Right forelimb (tissue), 1 donor: ENCODE data around the gene ZNF92.
"Not testable (repeated sequence)": the region's sequence is repeated elsewhere in the genome, so short reads cannot be mapped to it uniquely, and the experiment has no call there.

ENCODE experiments used
- DNase-seq: peaks from one replicate; pipeline ENCODE4 v3.0.0-alpha.2; 2018

The ZNF92 gene

GRCh38 chr7:65373608-65374351 is at the start of gene ZNF92:
ZNF92 (plus strand) TSS chr7:65373855; CDS start chr7:65373998, 143 bp downstream.
- DNase-seq, result peak; percentile 95

GRCh38 chr7:65325793-65326432 is 47.7 kb upstream of the ZNF92 start:
- DNase-seq, result no peak

- no peak for DNase-seq
These were observed 35.3 kb upstream of the ZNF92 start for GRCh38 chr7:65338346-65338745.

- DNase-seq, result no peak
These were observed 34.4 kb upstream of the ZNF92 start for GRCh38 chr7:65339257-65339656.

- DNase-seq, result no peak
These were observed 30.7 kb upstream of the ZNF92 start for GRCh38 chr7:65342723-65343629.

- DNase-seq, result not testable (repeated sequence)
These were observed 29.1 kb upstream of the ZNF92 start for GRCh38 chr7:65344541-65344940.

- no peak for DNase-seq
These were observed 19.4 kb upstream of the ZNF92 start for GRCh38 chr7:65354263-65354662.

GRCh38 chr7:65369843-65370242 is 3.8 kb upstream of the ZNF92 start:
- DNase-seq, result no peak

GRCh38 chr7:65371468-65371867 is 2.2 kb upstream of the ZNF92 start:
- DNase-seq, result no peak

GRCh38 chr7:65379318-65379717 is 5.7 kb downstream of the ZNF92 start:
- DNase-seq, result no peak

- no peak for DNase-seq
These were observed 8.1 kb downstream of the ZNF92 start for GRCh38 chr7:65381742-65382141.

GRCh38 chr7:65382452-65382851 is 8.8 kb downstream of the ZNF92 start:
- DNase-seq, result no peak

- no peak for DNase-seq
These were observed 14.2 kb downstream of the ZNF92 start for GRCh38 chr7:65387891-65388290.

GRCh38 chr7:65390588-65390987 is 16.9 kb downstream of the ZNF92 start:
- no peak for DNase-seq

GRCh38 chr7:65397730-65398142 is 24.1 kb downstream of the ZNF92 start:
- DNase-seq, result no peak

- not testable (repeated sequence) for DNase-seq
These were observed 25.0 kb downstream of the ZNF92 start for GRCh38 chr7:65398671-65399070.

- DNase-seq, result not testable (repeated sequence)
These were observed 25.4 kb downstream of the ZNF92 start for GRCh38 chr7:65399101-65399500.

GRCh38 chr7:65404020-65404419 is 30.4 kb downstream of the ZNF92 start:
- DNase-seq, result no peak

GRCh38 chr7:65406706-65407105 is 33.1 kb downstream of the ZNF92 start:
- not testable (repeated sequence) for DNase-seq

- no peak for DNase-seq
These were observed 35.7 kb downstream of the ZNF92 start for GRCh38 chr7:65409363-65409762.

- no peak for DNase-seq
These were observed 37.6 kb downstream of the ZNF92 start for GRCh38 chr7:65411249-65411648.

- DNase-seq, result no peak
These were observed 49.0 kb downstream of the ZNF92 start for GRCh38 chr7:65422670-65423069.

GRCh38 chr7:65423286-65423685 is 49.6 kb downstream of the ZNF92 start:
- not testable (repeated sequence) for DNase-seq
